HG02938 (cell line): ENCODE measurements around the gene IDUA.

Experiments
- ATAC-seq: cut with Tn5 transposase; IDR thresholded peaks from one replicate; pipeline ENCODE4 v1.9.1; 2021; ENCODE audit warnings: mild to moderate bottlenecking, moderate library complexity; ENCODE audit not compliant: unreplicated experiment

The IDUA gene

GRCh38 chr4:1027915-1028238 lies 41.0 kb downstream of the IDUA start:
- no peak for ATAC-seq

- no peak for ATAC-seq
Measured at GRCh38 chr4:1028574-1029220, 41.9 kb downstream of the IDUA start.

GRCh38 chr4:1029529-1029928 lies 42.7 kb downstream of the IDUA start:
- no peak for ATAC-seq

GRCh38 chr4:1030031-1030430 lies 43.2 kb downstream of the IDUA start:
- no peak for ATAC-seq

- no peak for ATAC-seq
Measured at GRCh38 chr4:1030559-1030958, 43.7 kb downstream of the IDUA start.

- no peak for ATAC-seq
Measured at GRCh38 chr4:1031346-1031745, 44.5 kb downstream of the IDUA start.

GRCh38 chr4:1031956-1032795 lies 45.3 kb downstream of the IDUA start:
- ATAC-seq: no peak

GRCh38 chr4:1032861-1033260 lies 46.0 kb downstream of the IDUA start:
- ATAC-seq: no peak

GRCh38 chr4:1033840-1034551 lies 47.2 kb downstream of the IDUA start:
- no peak for ATAC-seq

GRCh38 chr4:1035510-1035909 lies 48.7 kb downstream of the IDUA start:
- ATAC-seq: no peak

- ATAC-seq: no peak
Measured at GRCh38 chr4:1036095-1036494, 49.3 kb downstream of the IDUA start.

GRCh38 chr4:1036976-1037810 lies 50.3 kb downstream of the IDUA start:
- ATAC-seq: no peak

- ATAC-seq: no peak
Measured at GRCh38 chr4:1038948-1039492, 52.2 kb downstream of the IDUA start.

GRCh38 chr4:1039493-1040343 lies 52.9 kb downstream of the IDUA start:
- ATAC-seq: no peak

- no peak for ATAC-seq
Measured at GRCh38 chr4:1040344-1041146, 53.7 kb downstream of the IDUA start.

- no peak for ATAC-seq
Measured at GRCh38 chr4:1041147-1041935, 54.5 kb downstream of the IDUA start.

GRCh38 chr4:1041936-1042330 lies 55.1 kb downstream of the IDUA start:
- ATAC-seq: no peak

GRCh38 chr4:1042352-1043055 lies 55.7 kb downstream of the IDUA start:
- ATAC-seq: no peak
